Ovary (tissue), 9 donors: ENCODE data around the gene C12orf76. TPM values are rescaled to one million over a fixed set of nuclear protein-coding genes. Genes with fewer than 3 reads are reported as not detected.

Source experiments
- DNase-seq, 5 donors: peaks; one replicate each; pipeline ENCODE4 v3.0.0-alpha.2; 2019 to 2020
- H3K27ac ChIP-seq, 2 donors: fragments of 200-600 bp; one replicate each; pipeline versions ENCODE4 v1.5.1 to v1.8.0; 2019 to 2022
- H3K27me3 ChIP-seq: fragments of 200-600 bp; one replicate; pipeline ENCODE4 v1.8.0; 2022
- H3K36me3 ChIP-seq: fragments of 200-600 bp; sonication (generic); one replicate; pipeline ENCODE4 v1.5.1; 2019
- H3K4me1 ChIP-seq: one replicate; pipeline ENCODE4 v1.8.1; 2013; ENCODE audit warnings: mild to moderate bottlenecking, moderate library complexity; ENCODE audit not compliant: insufficient read depth
- H3K4me3 ChIP-seq: fragments of 200-600 bp; sonication (generic); one replicate; pipeline ENCODE4 v1.5.1; 2017
- H3K9me3 ChIP-seq, 2 donors: fragments of 200-600 bp in 1 of 2; sonication (generic) in 1 of 2; one replicate each; pipeline versions ENCODE4 v1.5.1 to v1.8.1; 2013 to 2019; ENCODE audit warnings: mild to moderate bottlenecking in 1 of 2, moderate library complexity in 1 of 2
- CTCF ChIP-seq, 3 donors: fragments of 450-650 bp in 2 of 3; fragments of 200-600 bp in 1 of 3; IDR thresholded peaks; one replicate each; pipeline versions ENCODE4 v1.5.1 to v1.8.0; 2016 to 2022; ENCODE audit warnings: antibody characterized with exemption in 3 of 3, mild to moderate bottlenecking in 1 of 3
- EP300 ChIP-seq: sonication (generic); formaldehyde crosslinking; IDR thresholded peaks from one replicate; pipeline ENCODE4 v1.6.1; 2017; ENCODE audit warnings: antibody characterized with exemption
- POLR2A ChIP-seq: fragments of 450-650 bp; IDR thresholded peaks from one replicate; pipeline ENCODE4 v1.6.1; 2017; ENCODE audit warnings: antibody characterized with exemption, mild to moderate bottlenecking, moderate library complexity
- WGBS, 3 donors: extraction: QIAGEN DNeasy Blood & Tissue Kit in 1 of 3; methylation state at CpG; one replicate each; pipeline versions ENCODE4 v1.1.5 to v1.1.7; 2013 to 2017; 5-methylcytosine and 5-hydroxymethylcytosine counted together
- intact Hi-C, 4 donors: fragments of 100-400 bp; cut with DNase I; formaldehyde crosslinking; loops; one replicate each; pipeline versions ENCODE4 v1.11.0 to v1.15.1; 2022 to 2023
- polyA plus RNA-seq, 2 donors: library from polyadenylated mRNA; stranded (reverse); fragments of 200-250 nt in 1 of 2; fragments of 350-450 nt in 1 of 2; fragmentation: Illumina TruSeq in 1 of 2; extraction: RNeasy Lipid Tissue Mini Kit (QIAGEN cat#74804) in 1 of 2; gene quantifications; one replicate each; pipeline ENCODE4 v1.2.3, GENCODE V29; 2013 to 2014
- total RNA-seq, 7 donors: library from RNA; depleted of rRNA in 2 of 7; stranded (reverse); fragments of >200 nt in 2 of 7; fragmentation: NEBNext Ultra II Directional in 3 of 7; extraction: Animal tissue kit (Norgen Biotek cat#: 25700) in 3 of 7; gene quantifications; one replicate each; pipeline versions ENCODE4 v1.1.0 to v1.2.4, GENCODE V29; 2016 to 2023
- donor health status: DM: no; HTN: no; CAD: no; lungs with moderate emphysema.
- donor health status: DM: no; HTN: no; CAD: no.
- donor health status: Bipolar disorder and iron deficiency.
- donor health status: DM: yes; HTN: yes; CAD: no.
- donor health status: DM: no; HTN: no; CAD: no.
- donor health status: DM: yes; HTN: yes; CAD: no.

Gene C12orf76
- total and polyA plus RNA-seq, 9 donors = 11.6 to 24.9 (median 15.7) TPM

GRCh38 chr12:109997393-109997792 lies 50.9 kb downstream of the C12orf76 start:
- TF ChIP-seq POLR2A (no peak), CTCF (IDR thresholded peaks at IDR 0.05) (no peak), EP300 (no peak)
- Histone ChIP-seq H3K4me1 (peaks cover 7% of the 10 kb centered on the region), H3K4me3 (no peak overlapping the region), H3K36me3 (no peaks in the 10 kb centered on the region), H3K9me3 (no peaks in the 10 kb centered on the region), H3K27ac (no peak overlapping the region), H3K27me3 (no peaks in the 10 kb centered on the region)
- no peak for DNase-seq
- intact Hi-C loops = loop anchor here in 2 of 4 donors (5.0 to 10.0 kb wide), 2 partner anchors 63 to 65 kb away; no protein-coding TSS in a partner anchor
- WGBS, 3 donors = 84 to 86% (median 85%) methylated on average over 4 of the region's 4 CpGs

- intact Hi-C loops = loop anchor here in 2 of 4 donors (5.0 to 10.0 kb wide), 2 partner anchors 62 to 64 kb away; no protein-coding TSS in a partner anchor
- 46 to 50% (median 47%) methylated on average over 2 of the region's 2 CpGs for WGBS, 3 donors
- Histone ChIP-seq H3K36me3 (no peaks in the 10 kb centered on the region), H3K9me3 (no peaks in the 10 kb centered on the region), H3K4me3 (peak overlapping the region; percentile 98), H3K27me3 (no peaks in the 10 kb centered on the region), H3K4me1 (peaks cover 6% of the 10 kb centered on the region), H3K27ac (no peak overlapping the region)
- TF ChIP-seq POLR2A (no peak), CTCF (IDR thresholded peaks at IDR 0.05) (no peak), EP300 (no peak)
- no peak for DNase-seq
These were observed 51.9 kb downstream of the C12orf76 start for GRCh38 chr12:109996483-109996853.

GRCh38 chr12:109995686-109996482 lies 52.4 kb downstream of the C12orf76 start, which contains the start of gene GIT2:
Gene GIT2 (minus strand): TSS chr12:109996368. CDS start chr12:109996224, 144 bp downstream.
- WGBS, 3 donors = 0 to 1% (median 0%) methylated on average over 60 to 65 of the region's 65 CpGs
- DNase-seq = peak; percentile 91 to 93 (median 92)
- peak within 1 kb of the TSS; percentile 38 to 60 for H3K27ac ChIP-seq
- intact Hi-C loops = loop anchor here in 2 of 4 donors (5.0 to 10.0 kb wide), 2 partner anchors 61 to 64 kb away; no protein-coding TSS in a partner anchor
- H3K4me3 ChIP-seq = peak within 1 kb of the TSS; percentile 98
- H3K36me3 ChIP-seq = no peaks in the 10 kb centered on the region
- no peaks in the 10 kb centered on the region for H3K27me3 ChIP-seq
- peaks cover 5% of the 10 kb centered on the region for H3K4me1 ChIP-seq
- TF ChIP-seq POLR2A (peak; percentile 46), EP300 (no peak), CTCF (IDR thresholded peaks at IDR 0.05) (no peak)
- no peaks in the 10 kb centered on the region for H3K9me3 ChIP-seq

- no peaks in the 10 kb centered on the region for H3K27me3 ChIP-seq
- no peaks in the 10 kb centered on the region for H3K36me3 ChIP-seq
- no peak for DNase-seq
- H3K27ac ChIP-seq = no peak overlapping the region
- H3K4me1 ChIP-seq = peaks cover 5% of the 10 kb centered on the region
- H3K9me3 ChIP-seq = no peaks in the 10 kb centered on the region
- H3K4me3 ChIP-seq = peak overlapping the region; percentile 98
- no peak for TF ChIP-seq POLR2A
- no peak for TF ChIP-seq CTCF (IDR thresholded peaks at IDR 0.05)
- TF ChIP-seq EP300 = no peak
- WGBS, 3 donors = 1 to 3% (median 2%) methylated on average over 6 of the region's 6 CpGs
- intact Hi-C loops = loop anchor here in 2 of 4 donors (5.0 to 10.0 kb wide), 2 partner anchors 61 to 63 kb away; no protein-coding TSS in a partner anchor
These were observed 53.0 kb downstream of the C12orf76 start for GRCh38 chr12:109995361-109995685.
